Heart left ventricle (tissue), 16 donors: Measurements from ENCODE around the gene RUNX2. TPM values are rescaled to one million over a fixed set of nuclear protein-coding genes. Genes with fewer than 3 reads are reported as not detected.

ENCODE experiments used
- ATAC-seq, 4 donors: fragments of 200-7000 bp; cut with Tn5 transposase; one replicate each; pipeline ENCODE4 v1.9.1; 2020 to 2022; ENCODE audit warnings: moderate library complexity in 4 of 4, mild to moderate bottlenecking in 3 of 4, moderate number of reproducible peaks in 1 of 4
- DNase-seq, 5 donors: peaks; one replicate each; pipeline ENCODE4 v3.0.0-alpha.2; 2020
- H3K27ac ChIP-seq, 12 donors: fragments of 200-600 bp; sonication (generic) in 4 of 12; one replicate each; pipeline versions ENCODE4 v1.5.0 to v1.8.0; 2016 to 2022; ENCODE audit warnings: mild to moderate bottlenecking in 2 of 12
- H3K27me3 ChIP-seq, 9 donors: fragments of 200-600 bp; sonication (generic) in 2 of 9; one replicate each; pipeline versions ENCODE4 v1.5.1 to v1.8.0; 2016 to 2022; ENCODE audit warnings: mild to moderate bottlenecking in 3 of 9
- H3K36me3 ChIP-seq, 9 donors: fragments of 200-600 bp; sonication (generic) in 2 of 9; one replicate each; pipeline versions ENCODE4 v1.5.0 to v1.8.0; 2018 to 2022; ENCODE audit warnings: mild to moderate bottlenecking in 2 of 9
- H3K4me1 ChIP-seq, 12 donors: fragments of 200-600 bp; sonication (generic) in 4 of 12; one replicate each; pipeline versions ENCODE4 v1.5.0 to v1.8.0; 2016 to 2022; ENCODE audit warnings: mild to moderate bottlenecking in 3 of 12
- H3K4me3 ChIP-seq, 12 donors: fragments of 200-600 bp; sonication (generic) in 4 of 12; one replicate each; pipeline versions ENCODE4 v1.5.0 to v1.8.0; 2017 to 2022; ENCODE audit warnings: mild to moderate bottlenecking in 9 of 12, moderate library complexity in 4 of 12
- H3K9me3 ChIP-seq, 12 donors: fragments of 200-600 bp; sonication (generic) in 4 of 12; one replicate each; pipeline versions ENCODE4 v1.5.0 to v1.8.0; 2016 to 2022; ENCODE audit warnings: mild to moderate bottlenecking in 1 of 12
- CTCF ChIP-seq, 12 donors: fragments of 200-600 bp; sonication (generic) in 4 of 12; IDR thresholded peaks; one replicate each; pipeline versions ENCODE4 v1.5.0 to v1.8.0; 2018 to 2022; ENCODE audit warnings: antibody characterized with exemption in 12 of 12, mild to moderate bottlenecking in 5 of 12
- POLR2A ChIP-seq, 2 donors: fragments of 450-650 bp; IDR thresholded peaks; one replicate each; pipeline ENCODE4 v1.6.1; 2017; ENCODE audit warnings: antibody characterized with exemption in 2 of 2, mild to moderate bottlenecking in 2 of 2, moderate library complexity in 2 of 2
- WGBS, 4 donors: extraction: QIAGEN DNeasy Blood & Tissue Kit in 2 of 4; methylation state at CpG; one replicate each; pipeline versions ENCODE4 v1.1.5 to v1.1.7; 2013 to 2018; 5-methylcytosine and 5-hydroxymethylcytosine counted together
- intact Hi-C, 10 donors: fragments of 100-400 bp; cut with DNase I; formaldehyde crosslinking; loops; one replicate each; pipeline versions ENCODE4 v1.11.1 to v1.14.2; 2022
- polyA plus RNA-seq, 2 donors: library from polyadenylated mRNA; stranded (reverse); fragments of 200-250 nt; gene quantifications; one replicate each; pipeline ENCODE4 v1.2.3, GENCODE V29; 2013
- total RNA-seq, 9 donors: library from RNA; depleted of rRNA in 2 of 9; stranded (reverse); fragments of >200 nt in 2 of 9; fragmentation: NEBNext Ultra II Directional in 3 of 9; extraction: Animal tissue kit (Norgen Biotek cat#: 25700) in 3 of 9; gene quantifications; one replicate each; pipeline versions ENCODE4 v1.1.0 to v1.2.4, GENCODE V29; 2016 to 2023
- donor health status: ischemic (EF 13 %, LVEDD 7.1; RV severe dilation, severe dysfunction).
- donor health status: healthy with polysubstance abuse.
- donor health status: DM: no; HTN: yes; CAD: no.
- donor health status: DM: no; HTN: no; CAD: no.
- donor health status: ischemic (EF 25% LVEDD 6.9; RV normal size, moderate dysfunction).
- donor health status: ischemic (EF 25% LVEDD 5.7; RV mildly dilated, moderate dysfunction).
- donor health status: healthy.
- donor health status: DM: yes; HTN: yes; CAD: no.
- donor health status: ischemic (EF 35%, LVEDD 5.7; RV mildly dilated, moderate dysfunction).
- donor health status: nonischemic (EF 11% LVEDD 7.7; RV severe dilation, severe dysfunction).
- donor health status: DM: yes; HTN: yes; CAD: no.
- donor health status: PGD.
- donor health status: ischemic (EF 29% LVEDD 5.4; RV normal size, mild dysfunction).
- donor health status: nonischemic (EF 23%, LVEDD 6.1; RV moderate dilation, normal function).

Gene RUNX2
- total and polyA plus RNA-seq, 11 donors, result 0.37 to 3.1 (median 2.0) TPM

GRCh38 chr6:45473121-45473993, 145.2 kb downstream of the RUNX2 start:
- DNase-seq, result no peak
- WGBS, 4 donors, result 87 to 91% (median 88%) methylated on average over 13 of the region's 13 CpGs
- intact Hi-C loops, result no loop called here
- H3K9me3 ChIP-seq, result no peaks in the 10 kb centered on the region
- no peak overlapping the region for H3K4me3 ChIP-seq
- peaks cover 0 to 14% (median 0%) of the 10 kb centered on the region in 12 donors for H3K4me1 ChIP-seq
- H3K36me3 ChIP-seq, result no peaks in the 10 kb centered on the region
- TF ChIP-seq POLR2A (IDR thresholded peaks at IDR 0.05) (no peak), CTCF (IDR thresholded peaks at IDR 0.05) (no peak)
- no peak for ATAC-seq
- no peaks in the 10 kb centered on the region for H3K27me3 ChIP-seq
- H3K27ac ChIP-seq, result peak overlapping the region in 2 of 12 donors; percentile 14 to 34

- no peak for TF ChIP-seq CTCF (IDR thresholded peaks at IDR 0.05)
- TF ChIP-seq POLR2A (IDR thresholded peaks at IDR 0.05), result no peak
- DNase-seq (no peak), ATAC-seq (no peak)
- no peaks in the 10 kb centered on the region for H3K9me3 ChIP-seq
- intact Hi-C loops, result no loop called here
- H3K4me3 ChIP-seq, result no peak overlapping the region
- 51 to 63% (median 57%) methylated on average over 2 of the region's 2 CpGs for WGBS, 4 donors
- peaks cover 0 to 14% (median 0%) of the 10 kb centered on the region in 12 donors for H3K4me1 ChIP-seq
- H3K36me3 ChIP-seq, result no peaks in the 10 kb centered on the region
- H3K27me3 ChIP-seq, result no peaks in the 10 kb centered on the region
- no peak overlapping the region for H3K27ac ChIP-seq
Observed at GRCh38 chr6:45474376-45474775, 146.2 kb downstream of the RUNX2 start.

- Histone ChIP-seq H3K4me3 (no peak overlapping the region), H3K9me3 (no peaks in the 10 kb centered on the region), H3K36me3 (no peaks in the 10 kb centered on the region), H3K4me1 (peaks cover 0 to 26% (median 0%) of the 10 kb centered on the region in 12 donors), H3K27ac (no peak overlapping the region), H3K27me3 (no peaks in the 10 kb centered on the region)
- DNase-seq (no peak), ATAC-seq (no peak)
- TF ChIP-seq POLR2A (IDR thresholded peaks at IDR 0.05) (no peak), CTCF (IDR thresholded peaks at IDR 0.05) (no peak)
- intact Hi-C loops, result no loop called here
- 89 to 94% (median 90%) methylated on average over 2 of the region's 2 CpGs for whole genome bisulfite sequencing, 4 donors
Observed at GRCh38 chr6:45476341-45476740, 148.2 kb downstream of the RUNX2 start.

GRCh38 chr6:45477278-45477677, 149.1 kb downstream of the RUNX2 start:
- Histone ChIP-seq H3K27ac (no peak overlapping the region), H3K4me1 (peaks cover 0 to 26% (median 0%) of the 10 kb centered on the region in 12 donors), H3K4me3 (no peak overlapping the region), H3K27me3 (no peaks in the 10 kb centered on the region), H3K9me3 (no peaks in the 10 kb centered on the region), H3K36me3 (no peaks in the 10 kb centered on the region)
- intact Hi-C loops, result no loop called here
- ATAC-seq, result no peak
- 92 to 97% (median 96%) methylated on average over 2 of the region's 2 CpGs for WGBS, 4 donors
- TF ChIP-seq POLR2A (IDR thresholded peaks at IDR 0.05), result no peak
- no peak for TF ChIP-seq CTCF (IDR thresholded peaks at IDR 0.05)
- DNase-seq, result no peak
